Ovary (tissue), 9 donors: ENCODE results near the gene CDK19. TPM values are rescaled to one million over a fixed set of nuclear protein-coding genes. Genes with fewer than 3 reads are reported as not detected.
"Not testable (repeated sequence)": the region's sequence is repeated elsewhere in the genome, so short reads cannot be mapped to it uniquely, and the experiment has no call there.

Experiments used
- DNase-seq, 5 donors: peaks; one replicate each; pipeline ENCODE4 v3.0.0-alpha.2; 2019 to 2020
- H3K27ac ChIP-seq, 2 donors: fragments of 200-600 bp; one replicate each; pipeline versions ENCODE4 v1.5.1 to v1.8.0; 2019 to 2022
- H3K27me3 ChIP-seq: fragments of 200-600 bp; one replicate; pipeline ENCODE4 v1.8.0; 2022
- H3K36me3 ChIP-seq: fragments of 200-600 bp; sonication (generic); one replicate; pipeline ENCODE4 v1.5.1; 2019
- H3K4me1 ChIP-seq: one replicate; pipeline ENCODE4 v1.8.1; 2013; ENCODE audit warnings: mild to moderate bottlenecking, moderate library complexity; ENCODE audit not compliant: insufficient read depth
- H3K4me3 ChIP-seq: fragments of 200-600 bp; sonication (generic); one replicate; pipeline ENCODE4 v1.5.1; 2017
- H3K9me3 ChIP-seq, 2 donors: fragments of 200-600 bp in 1 of 2; sonication (generic) in 1 of 2; one replicate each; pipeline versions ENCODE4 v1.5.1 to v1.8.1; 2013 to 2019; ENCODE audit warnings: mild to moderate bottlenecking in 1 of 2, moderate library complexity in 1 of 2
- CTCF ChIP-seq, 3 donors: fragments of 450-650 bp in 2 of 3; fragments of 200-600 bp in 1 of 3; IDR thresholded peaks; one replicate each; pipeline versions ENCODE4 v1.5.1 to v1.8.0; 2016 to 2022; ENCODE audit warnings: antibody characterized with exemption in 3 of 3, mild to moderate bottlenecking in 1 of 3
- EP300 ChIP-seq: sonication (generic); formaldehyde crosslinking; IDR thresholded peaks from one replicate; pipeline ENCODE4 v1.6.1; 2017; ENCODE audit warnings: antibody characterized with exemption
- POLR2A ChIP-seq: fragments of 450-650 bp; IDR thresholded peaks from one replicate; pipeline ENCODE4 v1.6.1; 2017; ENCODE audit warnings: antibody characterized with exemption, mild to moderate bottlenecking, moderate library complexity
- WGBS, 3 donors: extraction: QIAGEN DNeasy Blood & Tissue Kit in 1 of 3; methylation state at CpG; one replicate each; pipeline versions ENCODE4 v1.1.5 to v1.1.7; 2013 to 2017; 5-methylcytosine and 5-hydroxymethylcytosine counted together
- intact Hi-C, 4 donors: fragments of 100-400 bp; cut with DNase I; formaldehyde crosslinking; loops; one replicate each; pipeline versions ENCODE4 v1.11.0 to v1.15.1; 2022 to 2023
- polyA plus RNA-seq, 2 donors: library from polyadenylated mRNA; stranded (reverse); fragments of 200-250 nt in 1 of 2; fragments of 350-450 nt in 1 of 2; fragmentation: Illumina TruSeq in 1 of 2; extraction: RNeasy Lipid Tissue Mini Kit (QIAGEN cat#74804) in 1 of 2; gene quantifications; one replicate each; pipeline ENCODE4 v1.2.3, GENCODE V29; 2013 to 2014
- total RNA-seq, 7 donors: library from RNA; depleted of rRNA in 2 of 7; stranded (reverse); fragments of >200 nt in 2 of 7; fragmentation: NEBNext Ultra II Directional in 3 of 7; extraction: Animal tissue kit (Norgen Biotek cat#: 25700) in 3 of 7; gene quantifications; one replicate each; pipeline versions ENCODE4 v1.1.0 to v1.2.4, GENCODE V29; 2016 to 2023
- donor health status: DM: no; HTN: no; CAD: no; lungs with moderate emphysema.
- donor health status: DM: no; HTN: no; CAD: no.
- donor health status: Bipolar disorder and iron deficiency.
- donor health status: DM: yes; HTN: yes; CAD: no.
- donor health status: DM: no; HTN: no; CAD: no.
- donor health status: DM: yes; HTN: yes; CAD: no.

The CDK19 gene
- total and polyA plus RNA-seq, 9 donors: 9.8 to 20.8 (median 16.7) TPM

DNA sequence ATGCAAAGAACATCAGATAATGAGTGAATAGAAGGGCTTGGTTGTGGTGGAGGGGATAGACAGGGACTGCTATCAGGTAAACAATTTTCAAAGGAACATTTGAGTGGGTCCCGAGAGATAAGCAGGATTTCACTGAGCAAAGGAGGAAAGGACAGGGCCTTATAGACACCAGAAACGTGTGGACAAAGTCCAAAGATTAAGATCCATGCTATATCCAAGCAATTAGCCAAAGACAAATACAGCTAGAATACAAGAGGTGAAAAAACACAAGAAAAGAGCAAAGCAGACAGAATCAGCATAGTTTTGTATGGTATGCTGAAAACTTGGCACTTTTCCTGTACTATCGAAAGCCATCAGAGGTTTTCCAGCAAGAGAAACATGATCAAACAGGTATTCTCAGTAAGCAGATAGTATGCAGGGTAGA, 59.8 kb downstream of the CDK19 start:
- intact Hi-C loops: no loop called here
- no peaks in the 10 kb centered on the region for H3K9me3 ChIP-seq
- H3K27ac ChIP-seq: no peak overlapping the region
- DNase-seq: no peak
- no peak for TF ChIP-seq CTCF (IDR thresholded peaks at IDR 0.05)
- no peak for TF ChIP-seq POLR2A
- TF ChIP-seq EP300: no peak
- 68 to 74% (median 71%) methylated on average over 3 of the region's 3 CpGs for WGBS, 3 donors
- no peak overlapping the region for H3K4me3 ChIP-seq
- no peaks in the 10 kb centered on the region for H3K27me3 ChIP-seq
- H3K36me3 ChIP-seq: no peaks in the 10 kb centered on the region
- H3K4me1 ChIP-seq: no peaks in the 10 kb centered on the region

DNA sequence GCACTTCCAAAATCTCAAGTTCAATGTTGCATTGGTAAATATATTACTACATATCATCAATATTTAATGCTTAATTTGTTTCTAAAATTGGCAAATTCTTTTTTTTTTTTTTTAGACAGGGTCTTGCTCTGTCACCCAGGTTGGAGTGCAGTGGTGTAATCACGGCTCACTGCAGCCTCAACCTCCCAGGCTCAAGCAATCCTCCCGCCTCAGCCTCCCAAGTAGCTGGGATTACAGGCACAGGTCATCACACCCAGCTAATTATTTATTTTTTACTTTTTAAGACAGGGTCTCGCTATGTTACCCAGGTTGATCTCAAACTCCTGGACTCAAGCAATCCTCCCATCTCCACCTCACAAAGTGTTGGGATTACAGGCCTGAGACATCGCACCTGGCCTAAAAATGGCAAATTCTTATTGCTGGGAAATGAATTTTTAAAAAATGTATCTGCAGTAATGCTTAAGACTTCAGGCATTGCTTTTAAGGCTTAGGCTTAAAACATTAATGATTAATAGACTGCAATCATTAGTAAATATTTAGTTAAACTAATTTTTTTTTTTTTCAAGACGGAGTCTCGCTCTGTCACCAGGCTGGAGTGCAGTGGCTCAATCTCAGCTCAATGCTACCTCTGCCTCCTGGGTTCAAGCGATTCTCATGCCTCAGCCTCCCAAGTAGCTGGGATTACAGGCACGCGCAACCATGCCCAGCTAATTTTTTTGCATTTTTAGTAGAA, 61.2 kb downstream of the CDK19 start:
- H3K9me3 ChIP-seq, H3K36me3 ChIP-seq, intact Hi-C loops, H3K27me3 ChIP-seq, DNase-seq, H3K4me1 ChIP-seq, H3K4me3 ChIP-seq, H3K27ac ChIP-seq: not testable (repeated sequence)
- 97 to 98% (median 98%) methylated on average over 9 of the region's 9 CpGs for WGBS, 3 donors

DNA sequence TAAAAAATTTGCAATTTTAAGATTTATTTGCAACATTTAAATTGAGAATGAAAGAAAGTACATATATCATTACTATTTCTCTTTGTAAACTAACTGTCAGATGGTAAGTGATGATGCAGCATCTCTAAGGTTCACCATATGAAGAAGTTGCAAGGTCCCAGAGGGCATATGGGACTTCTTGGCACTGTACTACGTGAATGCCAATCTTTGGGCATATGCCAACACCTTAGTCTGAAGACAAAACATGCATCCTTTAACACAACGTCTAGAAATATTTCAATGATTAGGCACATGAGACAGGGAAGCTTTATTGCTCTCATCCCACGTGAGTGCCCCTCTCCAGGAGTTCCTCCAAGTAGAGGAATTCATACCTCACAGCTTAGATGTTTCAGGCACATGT, 66.8 kb downstream of the CDK19 start:
- H3K27ac ChIP-seq: no peak overlapping the region
- no peak for DNase-seq
- WGBS, 3 donors: 24 to 31% (median 27%) methylated on average over 3 of the region's 3 CpGs
- H3K9me3 ChIP-seq: no peaks in the 10 kb centered on the region
- H3K4me3 ChIP-seq: no peak overlapping the region
- TF ChIP-seq EP300 (no peak), CTCF (IDR thresholded peaks at IDR 0.05) (no peak), POLR2A (no peak)
- no peaks in the 10 kb centered on the region for H3K4me1 ChIP-seq
- intact Hi-C loops: no loop called here
- no peaks in the 10 kb centered on the region for H3K27me3 ChIP-seq
- H3K36me3 ChIP-seq: no peaks in the 10 kb centered on the region

DNA sequence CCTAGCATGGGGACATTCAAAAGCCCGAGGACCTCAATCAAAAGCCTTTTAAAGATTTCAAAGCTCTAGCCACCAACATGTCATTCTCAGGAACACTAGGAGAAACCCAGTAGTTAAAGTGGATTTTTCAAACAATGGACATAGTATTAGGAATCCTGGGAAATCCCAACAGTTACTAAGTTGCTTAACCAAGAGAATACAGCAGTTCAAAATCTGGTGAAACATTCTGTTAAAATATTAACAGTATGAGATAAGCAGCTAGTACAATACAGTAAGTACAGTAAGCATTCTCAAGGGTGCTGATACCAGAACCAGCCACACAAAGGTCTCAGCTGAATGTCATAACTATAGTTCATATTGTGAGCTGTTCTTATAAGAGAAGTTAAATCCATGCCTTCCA, 68.6 kb downstream of the CDK19 start:
- Histone ChIP-seq H3K4me1 (no peaks in the 10 kb centered on the region), H3K36me3 (no peaks in the 10 kb centered on the region), H3K4me3 (no peak overlapping the region), H3K27ac (no peak overlapping the region), H3K9me3 (peaks cover 0 to 7% of the 10 kb centered on the region in 2 donors), H3K27me3 (no peaks in the 10 kb centered on the region)
- WGBS, 3 donors: 65 to 88% (median 68%) methylated on average over 1 of the region's 1 CpG
- DNase-seq: no peak
- TF ChIP-seq CTCF (IDR thresholded peaks at IDR 0.05) (no peak), EP300 (no peak), POLR2A (no peak)
- intact Hi-C loops: no loop called here

- H3K27me3 ChIP-seq: no peaks in the 10 kb centered on the region
- H3K36me3 ChIP-seq: no peaks in the 10 kb centered on the region
- H3K4me3 ChIP-seq: no peak overlapping the region
- no peak for TF ChIP-seq EP300
- TF ChIP-seq POLR2A: no peak
- 96 to 100% (median 96%) methylated on average over 1 of the region's 1 CpG for WGBS, 3 donors
- no peak overlapping the region for H3K27ac ChIP-seq
- no peaks in the 10 kb centered on the region for H3K4me1 ChIP-seq
- peaks cover 0 to 10% of the 10 kb centered on the region in 2 donors for H3K9me3 ChIP-seq
- DNase-seq: no peak
- intact Hi-C loops: no loop called here
Observed at GRCh38 chr6:110744991-110745390, 70.3 kb downstream of the CDK19 start.

DNA sequence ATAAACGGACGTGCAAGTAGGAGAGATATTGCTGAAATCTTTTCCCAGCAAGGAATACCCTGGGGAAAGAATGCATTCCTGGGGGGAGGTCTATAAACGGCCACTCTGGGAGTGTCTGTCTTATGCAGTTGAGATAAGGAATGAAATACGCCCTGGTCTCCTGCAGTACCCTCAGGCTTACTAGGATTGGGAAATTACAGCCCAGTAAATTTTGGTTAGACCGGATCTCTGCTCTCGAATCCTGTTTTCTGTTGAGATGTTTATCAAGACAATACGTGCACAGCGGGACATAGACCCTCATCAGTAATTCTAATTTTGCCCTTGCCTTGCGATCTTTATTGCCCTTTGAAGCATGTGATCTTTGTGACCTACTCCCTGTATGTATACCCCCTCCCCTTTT, 72.7 kb downstream of the CDK19 start:
- H3K4me3 ChIP-seq, H3K36me3 ChIP-seq, DNase-seq, H3K27me3 ChIP-seq, H3K9me3 ChIP-seq, H3K27ac ChIP-seq, H3K4me1 ChIP-seq, intact Hi-C loops: not testable (repeated sequence)
- 87 to 90% (median 88%) methylated on average over 9 of the region's 9 CpGs for WGBS, 3 donors
